Transverse colon (tissue), 3 donors: ENCODE measurements around the gene DENND2A.

Experiments used
- CTCF ChIP-seq, 5 experiments: fragments of 200-600 bp in 3 of 5; fragments of 450-650 bp in 2 of 5; sonication (generic) in 3 of 5; IDR thresholded peaks; 1 replicate in 2 of 5; 2 replicates in 3 of 5; pipeline ENCODE4 v1.5.1; 2016 to 2017; ENCODE audit warnings: antibody characterized with exemption in 5 of 5, inconsistent platforms in 3 of 5, mild to moderate bottlenecking in 2 of 5, moderate library complexity in 1 of 5
- EP300 ChIP-seq: sonication (generic); formaldehyde crosslinking; IDR thresholded peaks from one replicate; pipeline ENCODE4 v1.6.1; 2017; ENCODE audit warnings: antibody characterized with exemption, low read depth
- POLR2A ChIP-seq: fragments of 450-650 bp; IDR thresholded peaks from one replicate; pipeline ENCODE4 v1.6.1; 2016; ENCODE audit warnings: antibody characterized with exemption, mild to moderate bottlenecking, moderate library complexity

- no peak for TF ChIP-seq CTCF (IDR thresholded peaks at IDR 0.05)
- no peak for TF ChIP-seq POLR2A
- TF ChIP-seq EP300, result no peak
Measured at GRCh38 chr7:140650367-140650766, 9.8 kb upstream of the DENND2A start.
